Measurements from ENCODE around the gene PROCA1.
A peak's percentile ranks its signal among the peaks of the same experiment; 100 is the strongest.

The PROCA1 gene

DNA sequence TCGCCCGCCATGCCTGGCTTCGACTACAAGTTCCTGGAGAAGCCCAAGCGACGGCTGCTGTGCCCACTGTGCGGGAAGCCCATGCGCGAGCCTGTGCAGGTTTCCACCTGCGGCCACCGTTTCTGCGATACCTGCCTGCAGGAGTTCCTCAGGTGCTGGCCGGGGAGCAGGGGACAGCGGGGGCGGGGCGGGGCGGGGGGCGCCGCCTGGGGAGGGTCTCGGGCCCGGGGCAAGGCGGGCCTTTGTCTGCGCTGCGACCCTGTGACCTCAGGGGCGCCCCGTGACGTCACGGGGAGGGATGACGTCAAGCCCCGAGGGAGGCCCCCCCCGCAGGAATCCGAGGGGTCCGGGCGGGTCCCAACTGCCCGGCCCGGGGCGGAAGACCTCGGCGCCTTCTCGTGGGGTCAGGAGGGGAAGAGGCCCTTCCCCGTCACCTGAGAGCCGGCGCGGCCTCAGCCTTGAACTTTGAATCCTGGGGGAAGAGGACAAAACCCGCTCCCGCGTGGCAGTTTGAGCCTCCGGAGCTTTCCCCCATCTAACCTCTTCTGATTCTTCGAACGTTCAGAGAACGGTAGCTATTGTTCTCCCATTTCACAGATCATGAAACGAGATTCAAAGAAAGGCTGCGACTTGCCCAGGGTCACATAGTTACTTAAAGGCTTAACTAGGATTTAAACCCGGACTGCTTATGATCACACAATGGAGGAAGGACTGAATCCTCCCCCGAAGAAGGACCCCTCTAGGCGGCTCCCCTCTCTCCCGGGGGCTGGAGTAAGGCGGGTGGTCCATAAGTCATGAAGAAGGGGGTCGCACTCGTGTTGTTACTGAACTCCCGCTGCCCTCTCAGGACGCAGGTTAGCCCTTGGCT, 32.6 kb upstream of the PROCA1 start:
- Histone ChIP-seq H3K9ac (ENCODE audit: low read length) (peak overlapping the region; percentile 98), H3K27me3 (ENCODE audit: insufficient read depth, low read length) (no peaks in the 10 kb centered on the region), H3K9me3 (ENCODE audit: insufficient read depth, low read depth, low read length) (peaks cover 5% of the 10 kb centered on the region), H3K79me2 (ENCODE audit: control insufficient read depth, insufficient read depth, low read length, poor library complexity) (peaks cover 35% of the 10 kb centered on the region), H2BK12ac (ENCODE audit: low read length) (peak overlapping the region; percentile 47), H3K23ac (ENCODE audit: low read length) (peak overlapping the region; percentile 76), H3K36me3 (ENCODE audit: control insufficient read depth in 1 of 2, insufficient read depth in 2 of 2, low read length in 2 of 2) (peaks cover 37 to 44% of the 10 kb centered on the region in 2 experiments), H4K12ac (ENCODE audit: low read depth, low read length) (peak overlapping the region; percentile 97), H3K27ac (ENCODE audit: low read depth, low read length) (peak overlapping the region; percentile 100), H3K4me3 (ENCODE audit: low read depth, low read length) (peak overlapping the region; percentile 96), H3K4me1 (ENCODE audit: control insufficient read depth in 1 of 2, insufficient read depth in 2 of 2, low read length in 2 of 2) (peaks cover 32 to 41% of the 10 kb centered on the region in 2 experiments), H3K4me2 (ENCODE audit: low read length) (peak overlapping the region; percentile 66), H2BK120ac (ENCODE audit: insufficient read depth, low read length, poor library complexity) (peak overlapping the region; percentile 98), H3K4ac (ENCODE audit: low read depth, low read length) (peak overlapping the region; percentile 99), H3K14ac (ENCODE audit: low read length) (peak overlapping the region; percentile 99), H3K18ac (ENCODE audit: low read length) (peak overlapping the region; percentile 97), H2AK5ac (ENCODE audit: low read length) (peak overlapping the region; percentile 98), H4K91ac (ENCODE audit: low read depth, low read length) (peak overlapping the region; percentile 99), H3K79me1 (ENCODE audit: low read length) (peaks cover 51% of the 10 kb centered on the region), H2BK5ac (ENCODE audit: low read depth, low read length, poor library complexity) (peak overlapping the region; percentile 99), H2AFZ (ENCODE audit: insufficient read depth, low read length, poor library complexity) (peak overlapping the region; percentile 92), H4K8ac (ENCODE audit: low read depth, low read length) (peak overlapping the region; percentile 92)
- DNase-seq, result peak; percentile 38 to 75
- no CpG with 5 or more reads among the region's 61 CpGs for WGBS (ENCODE audit: extremely low coverage, insufficient coverage, insufficient read length)

DNA sequence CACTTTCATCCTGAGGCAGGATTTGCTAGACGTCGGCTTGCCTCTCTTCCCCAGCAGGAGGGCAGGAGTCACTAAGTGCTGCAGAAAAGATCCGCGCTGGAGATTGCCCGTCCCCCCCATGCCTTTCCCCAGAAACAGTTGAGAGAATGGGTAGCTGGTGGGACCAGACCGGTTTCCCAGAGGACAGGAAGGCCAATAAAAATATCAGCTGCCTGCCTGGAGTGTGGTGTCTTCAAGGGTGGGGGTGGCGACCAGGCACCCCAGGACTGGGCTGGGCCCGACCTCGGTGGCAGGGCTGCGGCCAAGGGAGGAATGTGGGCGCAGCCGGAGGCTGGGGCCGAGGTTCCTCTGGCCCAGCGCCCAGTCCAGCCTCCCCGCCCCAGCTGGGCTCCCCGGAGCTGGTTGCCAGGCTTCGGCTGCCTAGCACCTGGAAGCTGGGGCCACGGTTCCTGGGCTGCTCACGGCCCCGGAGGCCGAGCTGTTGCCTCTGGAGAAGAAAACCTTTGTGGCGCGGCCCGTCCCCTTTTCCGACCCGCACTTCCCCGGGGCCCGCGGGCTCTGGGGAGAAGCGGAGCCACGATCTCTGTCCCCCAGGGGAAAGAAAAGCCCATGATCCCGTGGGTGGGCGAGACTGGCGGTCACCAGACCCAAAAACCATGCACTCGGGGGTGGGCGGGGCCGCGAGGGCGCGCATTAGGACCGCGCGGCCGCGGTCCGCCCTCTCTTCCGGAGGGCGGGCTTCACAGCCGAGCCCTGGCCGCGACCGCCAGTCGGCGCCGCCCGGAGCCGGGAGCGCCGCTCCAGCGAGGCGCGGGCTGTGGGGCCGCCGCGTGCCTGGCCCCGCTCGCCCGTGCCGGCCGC, 31.8 kb upstream of the PROCA1 start, which contains the start of gene TRAF4:
Gene TRAF4, plus strand, starts transcription at position 769 of the 861 bp plus-strand sequence. CDS start 102 bp downstream, outside the sequence.
- Histone ChIP-seq H3K27me3 (ENCODE audit: insufficient read depth, low read length) (no peaks in the 10 kb centered on the region), H3K4me3 (ENCODE audit: low read depth, low read length) (peak within 1 kb of the TSS; percentile 96), H4K8ac (ENCODE audit: low read depth, low read length) (peak within 1 kb of the TSS; percentile 95), H3K9ac (ENCODE audit: low read length) (peak within 1 kb of the TSS; percentile 98), H3K79me1 (ENCODE audit: low read length) (peaks cover 53% of the 10 kb centered on the region), H3K9me3 (ENCODE audit: insufficient read depth, low read depth, low read length) (peaks cover 5% of the 10 kb centered on the region), H2AK5ac (ENCODE audit: low read length) (peak within 1 kb of the TSS; percentile 98), H3K36me3 (ENCODE audit: control insufficient read depth in 1 of 2, insufficient read depth in 2 of 2, low read length in 2 of 2) (peaks cover 28 to 36% of the 10 kb centered on the region in 2 experiments), H2BK5ac (ENCODE audit: low read depth, low read length, poor library complexity) (peak within 1 kb of the TSS; percentile 99), H4K12ac (ENCODE audit: low read depth, low read length) (peak within 1 kb of the TSS; percentile 97), H3K4ac (ENCODE audit: low read depth, low read length) (peak within 1 kb of the TSS; percentile 99), H3K18ac (ENCODE audit: low read length) (peak within 1 kb of the TSS; percentile 98), H3K27ac (ENCODE audit: low read depth, low read length) (peak within 1 kb of the TSS; percentile 100), H4K91ac (ENCODE audit: low read depth, low read length) (peak within 1 kb of the TSS; percentile 100), H3K4me2 (ENCODE audit: low read length) (peak within 1 kb of the TSS; percentile 93), H3K23ac (ENCODE audit: low read length) (peak within 1 kb of the TSS; percentile 76), H3K79me2 (ENCODE audit: control insufficient read depth, insufficient read depth, low read length, poor library complexity) (peaks cover 35% of the 10 kb centered on the region), H3K4me1 (ENCODE audit: control insufficient read depth in 1 of 2, insufficient read depth in 2 of 2, low read length in 2 of 2) (peaks cover 36 to 42% of the 10 kb centered on the region in 2 experiments), H2AFZ (ENCODE audit: insufficient read depth, low read length, poor library complexity) (peak within 1 kb of the TSS; percentile 92), H2BK120ac (ENCODE audit: insufficient read depth, low read length, poor library complexity) (peak within 1 kb of the TSS; percentile 98), H2BK12ac (ENCODE audit: low read length) (peak within 1 kb of the TSS; percentile 89), H3K14ac (ENCODE audit: low read length) (peak within 1 kb of the TSS; percentile 99)
- DNase-seq, result peak; percentile 83 to 86
- no CpG with 5 or more reads among the region's 70 CpGs for WGBS (ENCODE audit: extremely low coverage, insufficient coverage, insufficient read length)

DNA sequence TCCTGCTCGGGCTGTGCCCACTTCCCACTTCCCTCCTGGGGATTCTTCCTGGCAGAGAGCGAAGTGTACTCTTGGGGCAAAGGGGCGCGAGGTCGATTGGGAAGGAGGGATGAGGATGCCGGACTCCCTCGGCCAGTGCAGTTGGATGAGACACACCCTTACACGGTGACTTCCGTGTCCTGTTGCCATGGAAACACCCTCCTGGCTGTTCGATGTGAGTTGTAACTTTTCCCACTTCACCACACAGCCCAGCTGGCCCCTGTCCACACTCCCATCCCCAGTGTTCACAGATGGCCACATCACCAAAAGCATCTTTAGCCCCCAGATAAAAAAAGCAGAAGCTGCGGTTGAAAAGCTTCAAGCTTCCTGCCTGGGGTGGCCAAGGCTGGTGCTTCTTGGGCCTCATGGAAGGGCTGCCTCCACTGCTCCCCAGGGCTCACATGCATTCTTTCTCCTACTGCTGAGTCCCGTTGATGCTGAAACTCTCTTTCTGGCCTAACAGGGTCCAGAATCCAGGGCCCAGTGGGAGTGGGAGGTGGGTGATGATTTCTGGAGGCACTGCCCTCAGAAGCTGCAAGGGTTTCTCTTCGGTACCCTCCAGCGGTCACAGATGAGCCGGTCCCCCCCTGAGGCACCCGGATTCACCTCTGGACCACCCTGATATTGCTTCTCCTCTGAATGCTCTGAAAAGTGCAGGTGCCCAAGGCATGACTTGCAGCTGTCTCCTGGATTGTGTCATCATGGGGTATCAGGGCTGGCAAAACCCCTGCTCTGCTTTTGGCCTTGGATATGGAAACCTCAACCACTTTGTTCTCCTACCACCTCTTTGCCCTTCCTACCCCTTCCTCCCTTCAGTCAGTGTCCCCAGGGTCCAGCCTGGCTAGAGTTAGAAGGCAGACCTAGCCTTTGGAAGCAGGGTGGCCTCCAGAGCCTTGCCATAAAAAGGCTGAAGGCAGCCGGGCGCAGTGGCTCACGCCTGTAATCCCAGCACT, 30.0 kb upstream of the PROCA1 start:
- peak overlapping the region; percentile 39 for H3K18ac ChIP-seq (ENCODE audit: low read length)
- H3K9ac ChIP-seq (ENCODE audit: low read length), result no peak overlapping the region
- H3K14ac ChIP-seq (ENCODE audit: low read length), result peak overlapping the region; percentile 82
- H2BK5ac ChIP-seq (ENCODE audit: low read depth, low read length, poor library complexity), result no peak overlapping the region
- H3K36me3 ChIP-seq (ENCODE audit: control insufficient read depth in 1 of 2, insufficient read depth in 2 of 2, low read length in 2 of 2), result peaks cover 13 to 18% of the 10 kb centered on the region in 2 experiments
- H3K4ac ChIP-seq (ENCODE audit: low read depth, low read length), result no peak overlapping the region
- peak overlapping the region; percentile 74 for H2BK12ac ChIP-seq (ENCODE audit: low read length)
- no peak overlapping the region for H3K4me2 ChIP-seq (ENCODE audit: low read length)
- no peak for DNase-seq
- peak overlapping the region; percentile 100 for H3K27ac ChIP-seq (ENCODE audit: low read depth, low read length)
- no CpG with 5 or more reads among the region's 19 CpGs for WGBS (ENCODE audit: extremely low coverage, insufficient coverage, insufficient read length)
- peak overlapping the region; percentile 33 for H4K8ac ChIP-seq (ENCODE audit: low read depth, low read length)
- H3K23ac ChIP-seq (ENCODE audit: low read length), result peak overlapping the region; percentile 76
- no peak overlapping the region for H2AFZ ChIP-seq (ENCODE audit: insufficient read depth, low read length, poor library complexity)
- H3K27me3 ChIP-seq (ENCODE audit: insufficient read depth, low read length), result no peaks in the 10 kb centered on the region
- H3K79me2 ChIP-seq (ENCODE audit: control insufficient read depth, insufficient read depth, low read length, poor library complexity), result peaks cover 27% of the 10 kb centered on the region
- peaks cover 24 to 37% of the 10 kb centered on the region in 2 experiments for H3K4me1 ChIP-seq (ENCODE audit: control insufficient read depth in 1 of 2, insufficient read depth in 2 of 2, low read length in 2 of 2)
- peaks cover 41% of the 10 kb centered on the region for H3K79me1 ChIP-seq (ENCODE audit: low read length)
- no peak overlapping the region for H3K4me3 ChIP-seq (ENCODE audit: low read depth, low read length)
- H2BK120ac ChIP-seq (ENCODE audit: insufficient read depth, low read length, poor library complexity), result peak overlapping the region; percentile 34
- H4K91ac ChIP-seq (ENCODE audit: low read depth, low read length), result peak overlapping the region; percentile 93
- H4K12ac ChIP-seq (ENCODE audit: low read depth, low read length), result no peak overlapping the region
- peak overlapping the region; percentile 92 for H2AK5ac ChIP-seq (ENCODE audit: low read length)
- H3K9me3 ChIP-seq (ENCODE audit: insufficient read depth, low read depth, low read length), result peaks cover 11% of the 10 kb centered on the region

All from trophoblast cell (in vitro differentiated cells and primary cell).